GOT3 (cell line): Measurements from ENCODE around the gene SLC4A3.

Experiments used
- DNase-seq: peaks from one replicate; lab custom pipeline; 2025; ENCODE audit warnings: mixed read lengths; lab: John Stamatoyannopoulos, UW

Gene SLC4A3

DNA sequence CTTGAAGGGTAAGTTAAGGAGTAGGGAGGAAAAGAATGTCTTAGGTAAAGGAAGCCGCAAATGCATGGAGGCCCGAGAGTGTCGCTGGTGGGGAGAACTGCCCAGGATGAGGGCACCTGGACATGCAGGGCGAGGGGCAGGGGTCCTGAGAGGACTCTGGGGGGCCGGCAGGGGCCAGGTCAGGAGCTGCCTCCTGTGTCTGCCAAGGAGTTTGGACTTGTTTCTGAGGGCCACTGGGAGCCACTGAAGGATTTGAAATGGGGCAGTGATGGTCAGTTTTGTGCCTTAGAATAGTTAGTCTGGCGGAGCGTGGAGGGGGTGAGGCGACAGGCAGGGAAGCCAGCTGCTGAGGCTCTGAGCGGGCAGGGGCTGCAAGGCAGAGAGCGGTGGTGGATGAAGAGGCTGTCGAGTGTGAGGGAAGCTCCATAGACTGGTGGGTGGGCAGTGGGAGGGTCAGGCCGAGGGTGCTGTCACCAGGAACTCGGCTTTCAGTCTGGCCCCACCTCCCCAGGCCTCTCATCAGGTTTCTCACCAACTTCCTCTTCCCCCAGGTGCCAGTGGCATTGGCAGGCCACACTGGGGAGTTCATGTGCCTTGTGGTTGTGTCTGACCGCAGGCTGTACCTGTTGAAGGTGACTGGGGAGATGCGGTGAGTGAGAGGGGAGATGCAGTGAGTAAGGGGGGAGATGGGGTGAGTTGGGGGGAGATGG, 14.7 kb upstream of the SLC4A3 start:
- no peak for DNase-seq

DNA sequence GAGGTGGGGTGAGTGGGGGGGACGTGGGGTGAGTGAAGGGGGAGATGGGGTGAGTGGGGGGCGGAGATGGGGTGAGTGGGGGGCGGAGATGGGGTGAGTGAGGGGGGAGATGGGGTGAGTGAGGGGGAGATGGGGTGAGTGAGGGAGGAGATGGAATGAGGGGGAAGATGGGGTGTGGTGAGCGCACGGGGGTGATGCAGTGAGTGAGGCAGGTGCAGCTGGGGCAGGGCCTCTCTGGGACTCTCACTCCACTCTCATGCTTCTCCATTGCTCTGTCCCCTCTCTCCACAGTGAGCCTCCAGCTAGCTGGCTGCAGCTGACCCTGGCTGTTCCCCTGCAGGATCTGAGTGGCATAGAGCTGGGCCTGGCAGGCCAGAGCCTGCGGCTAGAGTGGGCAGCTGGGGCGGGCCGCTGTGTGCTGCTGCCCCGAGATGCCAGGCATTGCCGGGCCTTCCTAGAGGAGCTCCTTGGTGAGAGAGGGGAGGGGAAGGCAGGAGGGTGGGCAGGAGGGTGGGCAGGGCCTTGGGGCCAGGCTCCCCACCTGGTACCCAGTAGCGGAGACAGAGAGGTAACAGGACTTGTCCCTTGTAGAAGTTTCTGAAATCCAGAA, 13.9 kb upstream of the SLC4A3 start:
- DNase-seq = no peak

DNA sequence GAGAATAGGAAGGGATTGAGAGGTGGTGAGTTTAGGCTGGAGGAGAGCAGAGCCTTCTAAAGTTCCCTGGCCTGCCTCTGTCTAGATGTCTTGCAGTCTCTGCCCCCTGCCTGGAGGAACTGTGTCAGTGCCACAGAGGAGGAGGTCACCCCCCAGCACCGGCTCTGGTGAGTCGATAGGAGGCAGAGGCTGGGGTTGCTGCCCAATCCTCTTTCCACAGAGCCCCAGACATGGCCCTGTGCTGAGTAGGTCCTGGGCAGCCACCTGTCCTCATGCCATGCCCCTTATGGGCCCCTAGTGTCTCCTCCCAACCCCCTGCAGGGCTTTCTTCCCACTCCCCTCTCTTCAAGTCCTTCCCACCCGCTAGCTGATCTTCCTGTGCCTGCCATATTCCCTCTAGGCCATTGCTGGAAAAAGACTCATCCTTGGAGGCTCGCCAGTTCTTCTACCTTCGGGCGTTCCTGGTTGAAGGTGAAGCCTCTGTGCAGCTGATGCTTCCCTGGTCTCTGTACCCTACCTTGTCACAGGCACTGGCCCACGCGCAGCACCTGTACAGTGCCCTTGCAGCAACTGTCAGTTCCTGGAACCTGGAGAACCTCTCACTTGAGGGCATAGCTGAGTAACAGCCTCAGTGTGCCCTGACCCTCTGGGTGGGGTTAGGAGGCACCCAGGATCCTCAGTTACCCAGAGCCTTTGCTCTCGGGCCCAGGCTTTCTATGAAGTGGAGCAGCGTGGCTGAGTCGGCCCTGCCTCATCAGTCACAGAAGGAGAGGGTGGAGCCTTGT, 13.2 kb upstream of the SLC4A3 start:
- DNase-seq = no peak

DNA sequence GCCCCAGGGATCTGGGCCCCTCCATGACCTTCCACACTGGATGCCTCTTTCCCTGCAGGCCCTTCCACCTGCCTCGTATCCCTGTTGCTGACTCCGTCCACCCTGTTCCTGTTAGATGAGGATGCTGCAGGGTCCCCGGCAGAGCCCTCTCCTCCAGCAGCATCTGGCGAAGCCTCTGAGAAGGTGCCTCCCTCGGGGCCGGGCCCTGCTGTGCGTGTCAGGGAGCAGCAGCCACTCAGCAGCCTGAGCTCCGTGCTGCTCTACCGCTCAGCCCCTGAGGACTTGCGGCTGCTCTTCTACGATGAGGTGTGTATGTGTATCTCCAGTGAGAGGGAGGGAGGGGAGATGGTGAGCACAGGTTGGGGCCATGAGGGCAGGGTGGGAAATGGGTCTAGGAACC, 12.4 kb upstream of the SLC4A3 start:
- DNase-seq = no peak

DNA sequence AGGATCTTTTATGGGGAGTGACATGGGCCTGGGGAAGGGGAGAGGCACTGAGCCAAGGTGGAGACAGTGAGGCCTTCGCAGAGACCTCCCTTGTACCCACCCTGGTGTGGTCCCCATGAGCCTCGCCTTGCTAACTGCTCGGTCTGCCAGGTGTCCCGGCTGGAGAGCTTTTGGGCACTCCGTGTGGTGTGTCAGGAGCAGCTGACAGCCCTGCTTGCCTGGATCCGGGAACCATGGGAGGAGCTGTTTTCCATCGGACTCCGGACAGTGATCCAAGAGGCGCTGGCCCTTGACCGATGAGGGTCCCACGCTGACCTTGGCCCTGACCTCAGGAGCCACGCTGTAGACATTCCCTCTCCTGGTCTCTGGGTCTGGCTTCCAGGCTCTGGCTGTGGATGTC, 11.5 kb upstream of the SLC4A3 start:
- no peak for DNase-seq

DNA sequence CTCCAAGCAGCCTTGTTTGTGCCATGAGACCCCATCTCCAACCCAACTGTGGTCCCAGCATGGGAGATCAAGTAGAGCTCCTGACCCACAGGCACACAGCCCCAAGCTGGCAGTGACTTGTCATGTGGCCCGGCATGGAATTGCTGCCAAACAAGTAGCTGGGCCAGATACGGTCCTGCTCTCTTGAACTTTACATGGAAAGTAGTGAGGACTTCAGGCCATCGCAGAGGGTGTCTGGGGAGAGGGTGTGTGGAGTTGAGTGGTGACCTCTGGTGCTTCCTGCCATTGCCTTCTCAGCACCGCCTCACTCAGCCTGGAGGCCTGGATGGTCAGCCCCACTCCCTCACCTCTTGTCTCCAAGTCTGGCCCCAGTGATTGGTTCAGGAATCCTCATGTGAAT, 10.9 kb upstream of the SLC4A3 start:
- no peak for DNase-seq

DNA sequence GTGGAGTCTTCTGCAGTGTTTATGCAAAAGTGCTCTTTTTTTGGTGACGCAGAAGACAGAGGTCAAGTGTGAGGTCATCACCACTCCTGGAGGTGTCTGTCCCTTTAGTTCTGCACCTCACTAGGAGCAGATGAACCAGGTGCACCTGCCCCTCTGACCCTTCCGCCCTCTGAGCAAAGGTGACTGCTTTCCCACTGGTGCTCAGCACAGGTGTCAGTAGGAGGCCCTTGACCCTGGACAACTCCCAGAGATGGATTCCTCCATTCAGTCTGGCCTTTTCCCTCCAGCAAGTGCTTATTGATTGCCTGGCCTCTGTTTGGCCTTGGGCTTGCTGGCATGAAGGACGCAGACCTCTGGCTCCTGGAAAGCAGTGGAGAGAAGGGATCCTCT, 8.7 kb upstream of the SLC4A3 start:
- no peak for DNase-seq

DNA sequence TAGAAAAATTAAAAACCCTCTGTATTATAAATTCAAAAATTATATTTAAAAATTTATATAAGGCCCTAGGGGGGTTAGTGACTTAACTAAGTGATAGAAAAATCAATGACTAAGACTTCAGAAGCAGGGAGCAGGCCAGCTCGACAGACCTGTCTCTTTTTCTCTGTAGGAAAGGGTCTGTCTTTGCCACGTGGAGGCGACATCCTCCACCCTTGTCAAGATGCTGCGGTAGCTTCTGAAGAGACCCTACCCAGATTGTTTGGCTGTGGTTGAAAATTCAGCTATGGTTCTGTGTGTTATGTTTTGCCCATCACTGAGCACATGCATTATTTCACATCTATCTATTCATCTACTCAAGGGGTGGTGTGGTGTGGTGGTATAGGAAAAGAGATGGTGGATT, 8.2 kb upstream of the SLC4A3 start:
- no peak for DNase-seq

DNA sequence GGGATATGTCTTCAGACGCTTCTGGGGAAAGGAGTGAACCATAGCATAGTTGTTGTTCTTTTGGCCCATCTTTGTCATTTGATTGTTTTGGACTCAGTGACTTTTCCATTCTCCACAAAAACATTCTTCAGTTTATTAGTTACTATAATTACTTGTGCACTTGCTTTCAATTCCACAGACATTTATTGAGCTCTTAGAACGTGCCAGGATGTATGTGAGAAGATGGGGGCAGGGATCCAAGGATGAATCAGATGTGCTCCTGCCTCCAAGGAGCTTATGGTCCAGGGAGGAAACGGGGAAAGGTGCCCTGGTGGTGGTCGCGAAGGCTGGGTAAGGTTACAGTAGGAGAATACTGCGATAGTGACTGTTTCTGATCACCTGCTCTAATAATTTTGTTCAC, 6.9 kb upstream of the SLC4A3 start:
- no peak for DNase-seq

DNA sequence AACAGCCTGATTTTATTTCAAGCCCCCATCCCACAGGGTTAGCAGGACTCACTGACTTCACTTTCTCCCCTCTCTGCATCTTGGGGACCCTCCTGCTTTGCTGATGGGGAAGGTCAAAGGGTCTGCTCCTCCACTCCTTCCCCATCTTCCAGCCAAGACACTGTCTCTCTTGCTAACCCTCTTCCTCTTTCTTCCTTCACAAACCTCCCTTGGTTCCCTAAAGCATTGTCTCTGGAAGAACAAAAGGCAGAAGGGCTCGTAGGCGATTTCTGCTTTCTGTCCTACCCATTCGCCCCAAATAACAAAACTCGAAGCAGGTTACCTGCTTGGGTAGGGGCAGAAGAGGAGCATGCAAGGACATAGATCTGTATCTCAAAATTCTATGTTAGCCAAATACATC, 5.5 kb upstream of the SLC4A3 start:
- DNase-seq = no peak

DNA sequence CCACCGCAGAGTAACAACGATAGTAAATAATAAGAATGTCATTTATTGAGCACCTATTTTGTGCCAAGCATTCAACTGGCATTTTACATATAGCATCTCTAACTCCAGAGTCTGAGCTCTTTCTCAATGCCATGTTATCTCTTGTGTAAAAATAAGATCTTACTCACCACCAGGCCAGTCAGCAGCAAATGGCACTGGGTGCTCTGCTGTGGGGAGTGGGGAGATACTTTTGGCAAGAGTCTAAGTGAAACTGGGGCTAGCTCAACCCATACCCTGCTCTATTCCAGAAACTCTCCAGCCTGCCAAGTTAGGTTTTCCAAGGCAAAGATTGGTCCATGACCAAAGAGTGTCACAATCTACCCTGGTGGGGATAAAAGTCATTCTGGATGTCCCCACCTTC, 5.0 kb upstream of the SLC4A3 start:
- DNase-seq = no peak

DNA sequence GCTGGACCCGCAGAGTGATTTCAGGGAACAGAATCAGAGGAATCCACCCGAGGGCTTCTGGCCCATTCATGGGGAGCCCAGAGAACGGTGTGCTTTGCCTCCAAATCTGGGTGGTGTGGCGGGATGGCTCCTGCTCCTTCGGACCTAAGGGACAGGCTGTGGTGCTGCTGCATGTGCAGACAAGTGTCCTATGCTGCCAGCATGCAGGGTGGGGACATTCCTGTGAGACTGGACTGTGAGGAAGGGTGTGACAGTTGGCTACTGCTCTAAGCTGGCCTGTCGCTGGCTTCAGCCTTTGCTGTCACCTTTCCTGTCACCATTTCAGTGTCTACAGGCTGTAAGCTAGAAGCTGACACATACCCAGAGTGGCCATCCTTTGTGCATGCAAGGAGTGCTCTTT, 2.9 kb upstream of the SLC4A3 start:
- no peak for DNase-seq

DNA sequence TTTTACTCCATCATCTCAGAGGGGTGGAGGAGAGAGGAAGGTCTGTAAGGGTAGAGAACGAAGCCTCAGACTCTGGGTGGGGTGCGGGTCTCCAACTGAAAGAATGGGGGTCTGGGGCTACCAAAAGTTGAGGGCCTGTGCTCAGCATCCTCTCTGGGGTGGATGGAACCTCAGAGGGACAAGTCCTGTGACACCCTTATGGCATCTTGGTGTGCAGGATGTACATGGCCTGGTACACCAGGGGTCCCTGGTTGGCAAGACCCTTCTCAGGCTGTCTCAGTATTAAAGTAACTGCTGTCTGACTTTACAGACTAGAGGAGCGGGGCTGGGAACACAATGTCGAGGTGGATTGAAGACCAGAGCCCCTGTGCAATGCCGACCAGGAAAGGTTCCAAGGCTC, 2.3 kb upstream of the SLC4A3 start:
- no peak for DNase-seq

DNA sequence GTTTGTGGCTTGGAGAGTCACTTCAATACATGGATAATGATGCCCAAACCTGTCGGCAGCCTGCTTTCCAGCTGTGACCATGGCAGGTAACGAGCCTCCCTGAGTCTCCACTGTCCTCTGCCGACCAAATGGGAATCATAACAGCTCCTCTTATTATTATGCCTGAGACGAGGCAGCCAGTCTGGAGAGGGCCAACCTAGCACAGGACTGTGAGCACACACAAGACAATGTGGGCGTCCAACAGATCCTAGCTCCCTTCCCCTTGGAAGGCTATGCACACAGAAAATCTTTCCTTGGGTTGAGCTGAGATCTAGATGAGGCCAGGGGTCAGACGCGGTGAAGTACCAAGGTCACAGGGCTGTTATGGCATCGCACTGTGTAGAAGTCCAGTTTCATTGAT, 890 bp upstream of the SLC4A3 start:
- no peak for DNase-seq

DNA sequence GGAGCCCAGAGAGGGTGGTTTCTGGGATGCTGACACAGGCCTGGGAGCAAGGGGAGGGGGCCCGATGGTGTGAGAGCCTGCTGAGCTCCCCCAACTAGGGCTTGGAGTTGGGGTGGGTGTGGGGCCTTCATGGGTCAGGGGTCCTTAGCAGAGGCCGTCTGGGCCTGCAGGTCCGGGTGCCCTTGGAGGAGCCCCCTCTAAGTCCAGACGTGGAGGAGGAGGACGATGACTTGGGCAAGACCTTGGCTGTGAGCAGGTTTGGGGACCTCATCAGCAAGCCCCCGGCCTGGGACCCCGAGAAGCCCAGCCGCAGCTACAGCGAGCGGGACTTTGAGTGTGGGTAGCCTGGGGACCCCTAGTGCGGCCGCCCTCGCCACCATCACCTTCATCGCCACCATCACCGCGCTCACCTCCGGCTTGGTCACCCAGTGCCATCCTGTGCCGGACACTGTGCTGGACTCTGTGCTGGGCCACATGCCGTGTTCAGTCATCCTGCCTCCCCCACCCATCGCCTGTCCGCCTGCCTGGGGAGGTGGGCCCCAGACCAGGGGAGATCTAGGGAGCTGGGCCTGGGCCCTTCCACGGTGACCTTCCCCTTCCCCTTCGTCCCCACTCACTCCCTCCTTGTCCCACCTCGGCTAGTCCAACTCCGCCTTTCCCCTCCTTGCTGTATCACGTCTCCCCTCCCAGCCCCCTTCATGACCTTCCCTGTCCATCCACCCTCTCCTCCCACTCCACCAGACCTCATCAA, 980 bp downstream of the SLC4A3 start:
- no peak for DNase-seq

DNA sequence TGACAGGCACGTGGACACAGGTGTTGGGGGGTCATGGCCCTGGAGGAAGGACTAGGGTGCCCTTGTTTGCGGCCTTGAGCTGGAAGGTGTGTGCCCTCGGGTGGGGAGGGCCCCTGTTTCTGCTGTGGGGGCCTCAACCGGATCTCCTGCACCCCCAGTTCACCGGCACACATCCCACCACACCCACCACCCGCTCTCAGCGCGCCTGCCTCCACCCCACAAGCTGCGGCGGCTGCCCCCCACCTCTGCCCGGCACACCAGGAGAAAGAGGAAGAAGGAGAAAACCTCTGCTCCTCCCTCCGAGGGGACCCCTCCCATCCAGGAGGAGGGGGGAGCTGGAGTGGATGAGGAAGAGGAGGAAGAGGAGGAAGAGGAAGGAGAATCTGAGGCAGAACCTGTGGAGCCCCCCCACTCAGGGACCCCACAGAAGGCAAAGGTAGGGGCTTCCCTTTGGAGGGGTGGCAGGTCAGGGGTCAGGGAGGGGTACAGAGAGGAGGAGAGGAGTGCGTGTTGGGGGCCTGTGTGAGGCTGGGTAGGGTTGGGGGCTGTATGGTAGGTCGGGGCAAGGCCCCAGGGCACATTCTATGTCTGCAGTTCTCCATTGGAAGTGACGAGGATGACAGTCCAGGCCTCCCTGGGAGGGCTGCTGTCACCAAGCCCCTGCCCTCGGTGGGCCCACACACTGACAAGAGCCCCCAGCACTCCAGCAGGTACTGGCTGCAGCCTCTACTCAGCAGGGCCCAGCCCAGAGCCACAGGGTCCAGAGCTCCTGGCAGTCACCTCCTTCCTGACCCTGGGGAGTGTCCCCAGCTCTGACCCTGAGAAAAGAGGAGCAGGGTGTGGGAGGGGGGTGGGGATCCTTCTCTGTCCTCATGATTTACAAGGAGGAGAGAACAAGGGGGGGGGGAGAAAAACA, 1.8 kb downstream of the SLC4A3 start:
- no peak for DNase-seq

DNA sequence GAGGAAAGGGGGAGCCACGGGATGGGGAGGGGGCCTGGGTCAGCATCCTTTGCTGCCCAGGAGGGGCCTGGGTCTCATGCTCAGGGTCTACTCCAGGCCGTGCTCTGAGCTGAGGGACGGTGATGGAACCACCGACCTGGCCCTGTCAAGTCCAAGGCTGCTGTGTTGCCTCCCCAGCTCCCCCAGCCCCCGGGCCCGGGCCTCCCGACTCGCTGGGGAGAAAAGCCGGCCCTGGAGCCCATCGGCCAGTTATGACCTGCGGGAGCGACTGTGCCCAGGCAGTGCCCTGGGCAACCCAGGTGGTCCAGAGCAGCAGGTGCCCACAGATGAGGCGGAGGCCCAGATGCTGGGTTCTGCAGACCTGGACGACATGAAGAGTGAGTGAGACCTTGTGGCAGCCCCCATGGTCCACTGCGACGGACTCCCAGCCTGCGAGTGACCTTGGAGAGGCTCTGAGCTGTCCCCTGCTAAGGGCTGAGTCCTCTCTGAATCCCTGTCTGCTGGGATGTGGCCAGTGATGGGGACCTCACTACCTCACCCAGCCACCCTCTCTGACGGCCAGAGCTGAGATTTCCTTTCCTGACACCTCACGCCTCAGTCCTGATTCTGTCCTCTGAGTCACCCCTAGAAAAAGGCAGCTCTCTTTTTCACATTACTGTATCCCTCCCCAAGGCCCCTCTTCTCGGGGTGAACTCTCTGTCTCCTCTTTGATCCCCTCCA, 2.7 kb downstream of the SLC4A3 start:
- DNase-seq = no peak

DNA sequence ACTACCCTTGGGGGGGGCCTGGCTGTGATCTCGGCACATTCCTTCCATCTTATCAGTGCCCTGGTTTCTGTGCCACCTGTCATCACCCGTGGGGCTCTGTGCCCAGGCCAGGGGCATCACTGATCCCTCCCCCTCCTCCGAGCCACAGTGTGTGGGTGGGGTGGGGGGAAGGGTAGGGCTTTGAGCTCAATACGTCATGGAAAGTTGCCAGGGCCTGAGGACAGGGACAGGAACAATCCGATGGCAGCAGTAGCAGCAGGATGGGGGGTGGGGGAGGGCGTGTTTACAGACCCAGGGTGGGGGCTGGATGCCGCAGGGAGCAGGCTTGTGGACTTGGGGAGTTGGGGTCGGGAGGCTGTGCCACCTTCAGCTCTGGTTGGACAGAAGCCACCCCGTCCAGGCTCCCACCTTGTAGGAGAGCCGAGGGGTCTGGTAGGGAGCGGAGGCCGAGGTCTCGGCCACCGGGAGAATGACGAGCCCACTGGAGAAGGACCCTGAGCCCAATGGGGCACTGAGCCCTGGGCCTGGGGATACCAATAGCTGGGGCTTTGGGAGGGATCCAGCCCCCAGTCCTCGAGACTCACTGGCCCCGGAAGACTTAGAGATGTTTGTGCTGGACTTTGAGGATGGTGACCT, 3.5 kb downstream of the SLC4A3 start:
- DNase-seq = no peak

DNA sequence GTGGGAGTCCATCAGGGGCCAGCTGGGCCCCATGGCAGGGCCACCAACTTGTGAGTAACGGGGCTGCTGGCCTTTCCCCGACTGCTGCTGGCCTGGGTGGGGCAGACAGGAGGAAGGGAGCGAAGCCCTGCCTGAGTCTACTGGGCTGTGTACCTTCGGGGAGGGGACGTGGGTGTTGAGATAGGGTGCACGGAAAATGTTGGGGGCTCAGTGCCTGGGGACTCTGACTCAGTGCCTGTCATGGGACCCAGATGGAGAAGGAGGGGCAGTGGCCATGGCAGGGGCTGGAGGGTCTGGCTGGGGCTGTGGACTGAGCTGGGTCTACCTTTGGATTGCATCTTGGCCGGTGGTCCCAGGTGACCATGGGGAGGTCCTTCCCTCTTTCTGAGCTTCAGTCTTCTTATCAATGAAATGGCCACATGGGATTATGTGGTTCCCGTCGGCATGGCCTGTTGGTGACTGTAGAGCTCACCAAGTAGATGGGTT, 4.0 kb downstream of the SLC4A3 start:
- no peak for DNase-seq
